Trophoblast cell (in vitro differentiated cells and primary cell): ENCODE results near the gene INHA.
A peak's percentile ranks its signal among the peaks of the same experiment; 100 is the strongest.

Experiments used
- DNase-seq, 2 donors: peaks; one replicate each; pipeline ENCODE4 v3.0.0-alpha.2; 2016
- H2AFZ ChIP-seq: 2 replicates; pipeline ENCODE4 v1.6.1; 2013; ENCODE audit warnings: low read length, moderate library complexity, mild to moderate bottlenecking; ENCODE audit not compliant: insufficient read depth, poor library complexity
- H2AK5ac ChIP-seq: 2 replicates; pipeline ENCODE4 v1.6.1; 2013; ENCODE audit warnings: mild to moderate bottlenecking, low read length
- H2BK120ac ChIP-seq: 2 replicates; pipeline ENCODE4 v1.6.1; 2013; ENCODE audit warnings: low read length, mild to moderate bottlenecking, moderate library complexity; ENCODE audit not compliant: insufficient read depth, poor library complexity
- H2BK12ac ChIP-seq: 2 replicates; pipeline ENCODE4 v1.6.1; 2013; ENCODE audit warnings: mild to moderate bottlenecking, low read length, moderate library complexity
- H2BK5ac ChIP-seq: 2 replicates; pipeline ENCODE4 v1.6.1; 2013; ENCODE audit warnings: low read length, low read depth, moderate library complexity, mild to moderate bottlenecking; ENCODE audit not compliant: poor library complexity
- H3K14ac ChIP-seq: 2 replicates; pipeline ENCODE4 v1.6.1; 2013; ENCODE audit warnings: mild to moderate bottlenecking, low read length
- H3K18ac ChIP-seq: 2 replicates; pipeline ENCODE4 v1.6.1; 2013; ENCODE audit warnings: mild to moderate bottlenecking, low read length
- H3K23ac ChIP-seq: 2 replicates; pipeline ENCODE4 v1.6.1; 2013; ENCODE audit warnings: low read length
- H3K27ac ChIP-seq: 2 replicates; pipeline ENCODE4 v1.5.1; 2013; ENCODE audit warnings: low read depth, mild to moderate bottlenecking, inconsistent platforms, low read length, moderate library complexity
- H3K27me3 ChIP-seq: 2 replicates; pipeline ENCODE4 v1.6.1; 2013; ENCODE audit warnings: inconsistent platforms, mild to moderate bottlenecking, low read length, moderate library complexity; ENCODE audit not compliant: insufficient read depth
- H3K36me3 ChIP-seq, 2 experiments: 1 replicate in 1 of 2; 2 replicates in 1 of 2; pipeline ENCODE4 v1.6.1; 2013; ENCODE audit warnings: low read length in 2 of 2, mild to moderate bottlenecking in 2 of 2, moderate library complexity in 1 of 2; ENCODE audit not compliant: insufficient read depth in 2 of 2, control insufficient read depth in 1 of 2
- H3K4ac ChIP-seq: 2 replicates; pipeline ENCODE4 v1.6.1; 2013; ENCODE audit warnings: low read depth, mild to moderate bottlenecking, low read length, moderate library complexity
- H3K4me1 ChIP-seq, 2 experiments: 1 replicate in 1 of 2; 2 replicates in 1 of 2; pipeline ENCODE4 v1.6.1; 2013; ENCODE audit warnings: low read length in 2 of 2, mild to moderate bottlenecking in 2 of 2, moderate library complexity in 1 of 2; ENCODE audit not compliant: insufficient read depth in 2 of 2, control insufficient read depth in 1 of 2
- H3K4me2 ChIP-seq: 2 replicates; pipeline ENCODE4 v1.6.1; 2013; ENCODE audit warnings: inconsistent platforms, mild to moderate bottlenecking, low read length, moderate library complexity
- H3K4me3 ChIP-seq: 2 replicates; pipeline ENCODE4 v1.5.1; 2013; ENCODE audit warnings: mild to moderate bottlenecking, low read depth, low read length, inconsistent platforms
- H3K79me1 ChIP-seq: one replicate; pipeline ENCODE4 v1.6.1; 2013; ENCODE audit warnings: low read length
- H3K79me2 ChIP-seq: 2 replicates; pipeline ENCODE4 v1.6.1; 2013; ENCODE audit warnings: low read length, mild to moderate bottlenecking; ENCODE audit not compliant: control insufficient read depth, insufficient read depth, poor library complexity
- H3K9ac ChIP-seq: 2 replicates; pipeline ENCODE4 v1.6.1; 2013; ENCODE audit warnings: mild to moderate bottlenecking, low read length
- H3K9me3 ChIP-seq: 2 replicates; pipeline ENCODE4 v1.6.1; 2013; ENCODE audit warnings: low read depth, mild to moderate bottlenecking, control low read depth, inconsistent platforms, low read length; ENCODE audit not compliant: insufficient read depth
- H4K12ac ChIP-seq: 2 replicates; pipeline ENCODE4 v1.6.1; 2013; ENCODE audit warnings: low read depth, mild to moderate bottlenecking, low read length, moderate library complexity
- H4K8ac ChIP-seq: 2 replicates; pipeline ENCODE4 v1.6.1; 2013; ENCODE audit warnings: low read depth, mild to moderate bottlenecking, low read length, moderate library complexity
- H4K91ac ChIP-seq: one replicate; pipeline ENCODE4 v1.6.1; 2013; ENCODE audit warnings: low read depth, mild to moderate bottlenecking, low read length, moderate library complexity
- WGBS: extraction: QIAGEN DNeasy Blood & Tissue Kit; methylation state at CpG from one replicate; pipeline ENCODE4 v1.1.7; 2013; ENCODE audit warnings: missing lambda C conversion rate; ENCODE audit not compliant: insufficient read length, insufficient coverage; ENCODE audit errors: extremely low coverage; 5-methylcytosine and 5-hydroxymethylcytosine counted together

The INHA gene

GRCh38 chr2:219574484-219575311, 2.6 kb downstream of the INHA start:
- H2AK5ac ChIP-seq = peak overlapping the region; percentile 70
- peaks cover 16% of the 10 kb centered on the region for H3K79me2 ChIP-seq
- H3K36me3 ChIP-seq = peaks cover 2 to 3% of the 10 kb centered on the region in 2 experiments
- H3K4ac ChIP-seq = no peak overlapping the region
- peaks cover 32 to 42% of the 10 kb centered on the region in 2 experiments for H3K4me1 ChIP-seq
- no peak for DNase-seq
- no peak overlapping the region for H2AFZ ChIP-seq
- H3K27me3 ChIP-seq = no peaks in the 10 kb centered on the region
- H3K9ac ChIP-seq = no peak overlapping the region
- H3K4me2 ChIP-seq = no peak overlapping the region
- no peak overlapping the region for H4K12ac ChIP-seq
- H3K9me3 ChIP-seq = peaks cover 2% of the 10 kb centered on the region
- peaks cover 33% of the 10 kb centered on the region for H3K79me1 ChIP-seq
- no CpG with 5 or more reads among the region's 22 CpGs for WGBS
- H4K8ac ChIP-seq = no peak overlapping the region
- no peak overlapping the region for H3K4me3 ChIP-seq
- peak overlapping the region; percentile 38 for H3K18ac ChIP-seq
- no peak overlapping the region for H3K23ac ChIP-seq
- H3K27ac ChIP-seq = no peak overlapping the region
- peak overlapping the region; percentile 35 for H2BK120ac ChIP-seq
- no peak overlapping the region for H2BK5ac ChIP-seq
- peak overlapping the region; percentile 38 for H2BK12ac ChIP-seq
- H4K91ac ChIP-seq = peak overlapping the region; percentile 26
- H3K14ac ChIP-seq = peak overlapping the region; percentile 9

DNA sequence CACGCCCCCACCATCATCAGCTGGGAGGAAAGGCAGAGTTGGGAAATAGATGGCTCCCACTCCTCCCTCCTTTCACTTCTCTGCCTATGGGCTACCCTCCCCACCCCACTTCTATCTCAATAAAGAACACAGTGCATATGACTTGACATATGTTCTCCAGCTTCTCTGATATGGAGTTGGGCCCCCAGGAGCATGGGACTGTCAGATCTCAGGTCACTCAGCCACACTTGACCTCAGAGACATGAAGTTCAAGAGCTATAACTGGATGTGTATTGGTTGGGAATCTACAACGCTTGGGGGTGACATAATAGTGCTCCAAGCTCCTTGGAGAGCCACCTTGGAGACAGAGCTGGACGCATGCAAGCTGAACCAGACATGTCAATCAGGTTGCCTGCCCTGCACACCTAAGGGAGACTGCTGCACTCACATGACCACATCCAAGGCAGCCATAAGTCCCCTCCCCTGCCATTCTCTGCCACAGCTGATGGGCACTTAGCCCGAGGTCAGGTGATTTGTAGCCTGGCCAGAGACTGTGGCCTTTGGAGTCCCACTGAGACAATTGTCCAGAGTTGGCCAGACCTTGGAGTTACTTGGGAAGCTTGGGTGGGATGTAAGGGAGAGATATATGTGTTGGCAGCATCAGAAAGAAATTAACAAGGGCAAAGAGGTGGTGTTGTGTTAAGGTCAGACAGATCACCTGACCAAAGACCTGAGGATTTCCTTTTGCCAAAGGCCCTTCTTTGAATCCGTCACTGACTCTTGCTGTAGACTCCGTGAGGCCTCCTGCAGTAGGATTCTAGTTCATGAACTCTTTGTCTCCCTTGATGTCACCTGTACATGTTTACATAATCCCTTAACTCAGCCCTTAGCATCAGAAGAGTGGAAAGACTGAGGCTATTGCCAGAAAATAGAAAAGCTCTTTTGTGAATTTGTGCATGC, 3.7 kb downstream of the INHA start:
- H3K36me3 ChIP-seq = no peaks in the 10 kb centered on the region
- peak overlapping the region; percentile 40 for H2AK5ac ChIP-seq
- H3K4me2 ChIP-seq = no peak overlapping the region
- no peaks in the 10 kb centered on the region for H3K27me3 ChIP-seq
- H2AFZ ChIP-seq = no peak overlapping the region
- H3K14ac ChIP-seq = peak overlapping the region; percentile 26
- H2BK120ac ChIP-seq = no peak overlapping the region
- no peak overlapping the region for H3K9ac ChIP-seq
- H4K91ac ChIP-seq = peak overlapping the region; percentile 79
- no peak overlapping the region for H2BK5ac ChIP-seq
- peaks cover 2% of the 10 kb centered on the region for H3K9me3 ChIP-seq
- no peak overlapping the region for H3K4me3 ChIP-seq
- peak overlapping the region; percentile 55 for H2BK12ac ChIP-seq
- H3K4ac ChIP-seq = no peak overlapping the region
- peaks cover 22% of the 10 kb centered on the region for H3K79me1 ChIP-seq
- H3K4me1 ChIP-seq = peaks cover 32 to 36% of the 10 kb centered on the region in 2 experiments
- no peak overlapping the region for H4K12ac ChIP-seq
- peaks cover 6% of the 10 kb centered on the region for H3K79me2 ChIP-seq
- no peak overlapping the region for H3K23ac ChIP-seq
- no peak overlapping the region for H3K18ac ChIP-seq
- WGBS = no CpG with 5 or more reads among the region's 6 CpGs
- no peak overlapping the region for H4K8ac ChIP-seq
- no peak for DNase-seq
- no peak overlapping the region for H3K27ac ChIP-seq

DNA sequence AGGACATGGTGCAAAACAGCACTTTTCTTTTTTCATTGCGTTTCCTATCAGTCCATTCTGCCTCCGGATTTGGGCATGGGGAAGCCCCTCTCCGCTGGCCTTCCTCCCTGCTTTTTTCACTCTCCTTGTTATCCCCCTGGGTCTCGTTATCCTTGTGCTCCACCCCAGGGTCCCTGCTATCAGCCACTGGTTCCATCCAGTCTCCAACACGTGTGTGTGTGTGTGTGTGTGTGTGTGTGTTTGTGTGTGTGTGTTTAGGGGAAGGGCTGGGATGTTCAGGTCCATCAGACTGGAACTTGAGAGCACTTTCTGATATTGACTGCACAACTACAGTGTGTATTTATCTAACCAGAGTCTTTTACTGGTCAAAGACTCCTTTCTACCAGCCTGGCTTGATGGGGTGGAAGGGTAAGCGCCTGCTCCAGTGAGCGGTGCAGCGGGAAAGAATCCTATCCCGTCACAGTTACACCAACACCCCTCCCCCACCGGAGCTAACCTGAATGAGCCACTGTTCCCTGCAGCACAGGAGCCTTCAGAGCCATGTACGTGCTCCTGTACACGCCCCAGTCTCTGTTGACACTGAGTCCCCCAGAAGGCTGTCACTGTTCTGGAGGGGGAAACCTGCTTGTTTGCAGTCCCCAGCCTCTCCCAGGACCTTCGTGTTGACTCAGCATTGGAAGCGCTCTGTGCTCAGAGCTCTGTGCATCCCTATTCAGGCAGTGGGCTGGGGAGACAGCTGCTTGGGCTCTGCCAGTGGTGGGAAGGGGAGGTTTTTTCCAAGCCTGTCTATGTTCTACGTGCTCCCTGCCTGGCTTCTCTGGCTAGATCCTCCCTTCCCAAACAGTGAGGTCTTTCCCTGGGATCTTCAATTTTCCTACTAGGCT, 4.6 kb downstream of the INHA start:
- no peak overlapping the region for H3K18ac ChIP-seq
- WGBS = no CpG with 5 or more reads among the region's 15 CpGs
- H3K4ac ChIP-seq = no peak overlapping the region
- H3K4me1 ChIP-seq = peaks cover 32 to 34% of the 10 kb centered on the region in 2 experiments
- H3K79me2 ChIP-seq = peaks cover 4% of the 10 kb centered on the region
- H3K4me3 ChIP-seq = no peak overlapping the region
- H4K91ac ChIP-seq = peak overlapping the region; percentile 79
- peak overlapping the region; percentile 16 for H2BK120ac ChIP-seq
- peaks cover 14% of the 10 kb centered on the region for H3K79me1 ChIP-seq
- no peaks in the 10 kb centered on the region for H3K36me3 ChIP-seq
- peak; percentile 41 to 54 for DNase-seq
- H3K27me3 ChIP-seq = no peaks in the 10 kb centered on the region
- H3K4me2 ChIP-seq = peak overlapping the region; percentile 39
- H2AFZ ChIP-seq = no peak overlapping the region
- no peak overlapping the region for H4K12ac ChIP-seq
- H2BK12ac ChIP-seq = peak overlapping the region; percentile 48
- no peaks in the 10 kb centered on the region for H3K9me3 ChIP-seq
- no peak overlapping the region for H3K9ac ChIP-seq
- H2BK5ac ChIP-seq = no peak overlapping the region
- H3K14ac ChIP-seq = peak overlapping the region; percentile 28
- H2AK5ac ChIP-seq = peak overlapping the region; percentile 79
- H3K27ac ChIP-seq = peak overlapping the region; percentile 31
- no peak overlapping the region for H4K8ac ChIP-seq
- H3K23ac ChIP-seq = no peak overlapping the region
